Spleen (tissue), 7 donors: Measurements from ENCODE around the gene SLC23A2.

Source experiments
- CTCF ChIP-seq, 11 experiments: fragments of 200-600 bp in 7 of 11; fragments of 450-650 bp in 4 of 11; sonication (generic) in 4 of 11; IDR thresholded peaks in 8 of 11; conservative IDR thresholded peaks in 3 of 11; 1 replicate in 7 of 11; 2 replicates in 4 of 11; pipeline versions ENCODE4 v1.4.0 to v1.8.0; 2016 to 2021; ENCODE audit warnings: antibody characterized with exemption in 11 of 11, inconsistent platforms in 4 of 11, mild to moderate bottlenecking in 1 of 11
- POLR2A ChIP-seq, 3 donors: fragments of 450-650 bp; IDR thresholded peaks; one replicate each; pipeline ENCODE4 v1.5.1; 2017; ENCODE audit warnings: antibody characterized with exemption in 3 of 3, mild to moderate bottlenecking in 1 of 3
- donor health status: DM: no; HTN: no; CAD: no; lungs with moderate emphysema.
- donor health status: DM: no; HTN: no; CAD: no.
- donor health status: DM: no; HTN: no; CAD: no.

DNA sequence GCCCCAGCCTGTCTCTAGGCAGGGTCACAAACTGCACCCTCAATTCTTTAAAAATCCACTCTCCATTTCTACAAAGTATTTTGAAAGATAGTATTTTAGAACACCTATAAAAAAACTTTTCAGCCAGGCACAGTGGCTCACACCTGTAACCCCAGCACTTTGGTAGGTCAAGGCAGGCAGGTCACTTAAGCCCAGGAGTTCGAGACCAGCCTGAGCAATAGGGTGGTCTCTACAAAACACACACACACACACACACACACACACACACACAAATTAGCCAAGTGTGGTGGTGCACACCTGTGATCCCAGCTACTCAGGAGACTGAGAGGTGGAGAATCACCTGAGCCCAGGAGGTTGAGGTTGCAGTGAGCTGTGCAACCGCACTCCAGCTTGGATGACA lies 30.2 kb downstream of the SLC23A2 start:
- TF ChIP-seq POLR2A (IDR thresholded peaks at IDR 0.05), result no peak
- TF ChIP-seq CTCF (IDR thresholded peaks at IDR 0.05 in 8 of 11, conservative IDR thresholded peaks at IDR 0.05 in 3 of 11), result no peak
